ENCODE measurements around the gene FGFR4. TPM values are rescaled to one million over a fixed set of nuclear protein-coding genes. Genes with fewer than 3 reads are reported as not detected.

The FGFR4 gene
- total RNA-seq, 6 experiments from 2014 or later: 0.14 to 0.53 (median 0.33) TPM; not detected in 1

GRCh38 chr5:177141496-177141895 is 54.8 kb downstream of the FGFR4 start:
- Mint-ChIP-seq H3K4me3 (no peak overlapping the region), H3K36me3 (ENCODE audit: low read depth) (peaks cover 41% of the 10 kb centered on the region)

GRCh38 chr5:177142098-177142611 is 55.4 kb downstream of the FGFR4 start:
- no peak for TF ChIP-seq CTCF (IDR thresholded peaks at IDR 0.05)
- Mint-ChIP-seq H3K9me3 (no peaks in the 10 kb centered on the region), H3K36me3 (ENCODE audit: low read depth) (peaks cover 41% of the 10 kb centered on the region), H3K4me1 (ENCODE audit: low read depth) (peaks cover 36% of the 10 kb centered on the region), H3K27ac (no peak overlapping the region), H3K27me3 (ENCODE audit: insufficient read depth) (peaks cover 3% of the 10 kb centered on the region; the same call in 1 of the 2 replicates), H3K4me3 (no peak overlapping the region)
- DNase-seq: no peak

More at GRCh38 chr5:177141496-177141895, 54.8 kb downstream of the FGFR4 start:
- no peaks in the 10 kb centered on the region for H3K27me3 Mint-ChIP-seq (ENCODE audit: insufficient read depth)
- no peak for TF ChIP-seq CTCF (IDR thresholded peaks at IDR 0.05)
- DNase-seq: no peak
- H3K9me3 Mint-ChIP-seq: no peaks in the 10 kb centered on the region
- H3K4me1 Mint-ChIP-seq (ENCODE audit: low read depth): peaks cover 36% of the 10 kb centered on the region
- H3K27ac Mint-ChIP-seq: no peak overlapping the region

- Mint-ChIP-seq H3K4me3 (no peak overlapping the region), H3K27ac (no peak overlapping the region), H3K4me1 (ENCODE audit: low read depth) (peaks cover 36% of the 10 kb centered on the region), H3K27me3 (ENCODE audit: insufficient read depth) (peaks cover 3% of the 10 kb centered on the region; the same call in 1 of the 2 replicates), H3K36me3 (ENCODE audit: low read depth) (peaks cover 43% of the 10 kb centered on the region), H3K9me3 (no peaks in the 10 kb centered on the region)
- DNase-seq: no peak
- TF ChIP-seq CTCF (IDR thresholded peaks at IDR 0.05): no peak
These were observed 56.1 kb downstream of the FGFR4 start for GRCh38 chr5:177142778-177143177.

GRCh38 chr5:177146891-177147638 is 60.4 kb downstream of the FGFR4 start:
- DNase-seq: peak; percentile 30
- H3K4me3 Mint-ChIP-seq: peak overlapping the region; percentile 39; the same call in 1 of the 2 replicates
- peaks cover 18% of the 10 kb centered on the region for H3K4me1 Mint-ChIP-seq (ENCODE audit: low read depth)
- peaks cover 3% of the 10 kb centered on the region; the same call in 1 of the 2 replicates for H3K27me3 Mint-ChIP-seq (ENCODE audit: insufficient read depth)
- H3K36me3 Mint-ChIP-seq (ENCODE audit: low read depth): peaks cover 28% of the 10 kb centered on the region
- no peak for TF ChIP-seq CTCF (IDR thresholded peaks at IDR 0.05)
- H3K27ac Mint-ChIP-seq: peak overlapping the region; percentile 79
- H3K9me3 Mint-ChIP-seq: no peaks in the 10 kb centered on the region

Other genes with a start within 250 kb of the FGFR4 start
- gene HK3, start 187.6 kb upstream of the FGFR4 start, total RNA-seq (2021; fragmentation: NEBNext Ultra II Directional; extraction: Animal tissue kit (Norgen Biotek cat#: 25700)): not detected
- gene UIMC1, start 80.1 kb upstream of the FGFR4 start, total RNA-seq (2021; fragmentation: NEBNext Ultra II Directional; extraction: Animal tissue kit (Norgen Biotek cat#: 25700)): 10 to 100 TPM; 19.8 to 34.4 (median 23.6) TPM
- 10 to 100 TPM; 11.2 to 15.1 (median 12.0) TPM for gene ZNF346, start 64.2 kb upstream of the FGFR4 start, total RNA-seq (2021; fragmentation: NEBNext Ultra II Directional; extraction: Animal tissue kit (Norgen Biotek cat#: 25700))
- 10 to 100 TPM; 42.6 to 56.4 (median 48.4) TPM for gene NSD1, start 46.9 kb downstream of the FGFR4 start, total RNA-seq (2021; fragmentation: NEBNext Ultra II Directional; extraction: Animal tissue kit (Norgen Biotek cat#: 25700))
- gene RAB24, start 216.8 kb downstream of the FGFR4 start, total RNA-seq (2021; fragmentation: NEBNext Ultra II Directional; extraction: Animal tissue kit (Norgen Biotek cat#: 25700)): 10 to 100 TPM; 23.3 to 31.4 (median 26.4) TPM
- 100 to 1,000 TPM; 182 to 225 (median 217) TPM for gene PRELID1, start 216.9 kb downstream of the FGFR4 start, total RNA-seq (2021; fragmentation: NEBNext Ultra II Directional; extraction: Animal tissue kit (Norgen Biotek cat#: 25700))
- gene MXD3, start 225.0 kb downstream of the FGFR4 start, total RNA-seq (2021; fragmentation: NEBNext Ultra II Directional; extraction: Animal tissue kit (Norgen Biotek cat#: 25700)): 10 to 100 TPM in 5 of 6 experiments, 1 to 10 TPM in 1; 7.7 to 17.0 (median 15.3) TPM